Activated naive CD4-positive, alpha-beta T cell treated with anti-CD3 and anti-CD28 coated beads, Interleukin-2, amount 10 ng/mL, durations not matched to agents 7 days and 5 days (primary cell): ENCODE data around the gene ACTN4.

Source experiments
- CTCF ChIA-PET: fragments of 350-600 bp; sonication (Branson Sonifier 250); formaldehyde crosslinking; loops from one replicate; lab custom pipeline; 2021; ENCODE audit warnings: antibody characterized with exemption; lab: Charles Lee
- DNase-seq: peaks from one replicate; pipeline ENCODE4 v3.0.0-alpha.2; 2020
- H3K27ac Mint-ChIP-seq: one replicate; pipeline ENCODE4 v1.8.0; 2021; ENCODE audit warnings: mild to moderate bottlenecking, moderate library complexity, mixed read lengths
- H3K27me3 Mint-ChIP-seq: one replicate; pipeline ENCODE4 v1.8.0; 2021; ENCODE audit warnings: mild to moderate bottlenecking, mixed read lengths
- H3K36me3 Mint-ChIP-seq: one replicate; pipeline ENCODE4 v1.8.0; 2021; ENCODE audit warnings: mixed read lengths
- H3K4me1 Mint-ChIP-seq: one replicate; pipeline ENCODE4 v1.8.0; 2021; ENCODE audit warnings: mixed read lengths
- H3K4me3 Mint-ChIP-seq: one replicate; pipeline ENCODE4 v1.8.0; 2021; ENCODE audit warnings: mild to moderate bottlenecking, moderate library complexity, mixed read lengths
- H3K9me3 Mint-ChIP-seq: one replicate; pipeline ENCODE4 v1.8.0; 2021; ENCODE audit warnings: mixed read lengths

The ACTN4 gene

GRCh38 chr19:38683393-38684077 is 36.1 kb downstream of the ACTN4 start:
- Mint-ChIP-seq H3K9me3 (peaks cover 3% of the 10 kb centered on the region), H3K27me3 (no peaks in the 10 kb centered on the region), H3K27ac (peak overlapping the region; percentile 73), H3K36me3 (peaks cover 45% of the 10 kb centered on the region), H3K4me3 (no peak overlapping the region), H3K4me1 (peaks cover 95% of the 10 kb centered on the region)
- CTCF ChIA-PET: no interaction called here
- DNase-seq: peak; percentile 52

GRCh38 chr19:38684078-38684861 is 36.8 kb downstream of the ACTN4 start:
- DNase-seq: no peak
- H3K27ac Mint-ChIP-seq: peak overlapping the region; percentile 73
- CTCF ChIA-PET: interaction anchor here (0.7 to 1.1 kb wide), 2 partner anchors 12 to 14 kb away, joined by 3 read pairs; no protein-coding TSS in a partner anchor
- H3K4me3 Mint-ChIP-seq: no peak overlapping the region
- H3K36me3 Mint-ChIP-seq: peaks cover 42% of the 10 kb centered on the region
- peaks cover 95% of the 10 kb centered on the region for H3K4me1 Mint-ChIP-seq
- no peaks in the 10 kb centered on the region for H3K27me3 Mint-ChIP-seq
- H3K9me3 Mint-ChIP-seq: peaks cover 3% of the 10 kb centered on the region

- CTCF ChIA-PET: interaction anchor here (0.7 to 1.1 kb wide), 2 partner anchors 11 to 15 kb away, joined by 3 read pairs; no protein-coding TSS in a partner anchor
- peaks cover 37% of the 10 kb centered on the region for H3K36me3 Mint-ChIP-seq
- H3K27ac Mint-ChIP-seq: peak overlapping the region; percentile 73
- peaks cover 91% of the 10 kb centered on the region for H3K4me1 Mint-ChIP-seq
- no peak for DNase-seq
- H3K9me3 Mint-ChIP-seq: peaks cover 3% of the 10 kb centered on the region
- no peak overlapping the region for H3K4me3 Mint-ChIP-seq
- H3K27me3 Mint-ChIP-seq: no peaks in the 10 kb centered on the region
Observed at GRCh38 chr19:38684862-38685665, 37.6 kb downstream of the ACTN4 start.

- CTCF ChIA-PET: interaction anchor here (0.6 to 1.6 kb wide), 4 partner anchors 16 to 242 kb away, joined by 3 read pairs; no protein-coding TSS in a partner anchor
- DNase-seq: no peak
- Mint-ChIP-seq H3K4me3 (no peak overlapping the region), H3K4me1 (peaks cover 86% of the 10 kb centered on the region), H3K27ac (peak overlapping the region; percentile 73), H3K27me3 (no peaks in the 10 kb centered on the region), H3K9me3 (peaks cover 3% of the 10 kb centered on the region), H3K36me3 (peaks cover 40% of the 10 kb centered on the region)
Observed at GRCh38 chr19:38685666-38686529, 38.4 kb downstream of the ACTN4 start.

- Mint-ChIP-seq H3K9me3 (peaks cover 3% of the 10 kb centered on the region), H3K36me3 (peaks cover 36% of the 10 kb centered on the region), H3K27me3 (no peaks in the 10 kb centered on the region), H3K4me1 (peaks cover 81% of the 10 kb centered on the region), H3K4me3 (no peak overlapping the region), H3K27ac (peak overlapping the region; percentile 61)
- CTCF ChIA-PET: interaction anchor here (0.6 to 1.6 kb wide), 3 partner anchors 27 to 242 kb away, joined by 3 read pairs; no protein-coding TSS in a partner anchor
- DNase-seq: peak; percentile 53
Observed at GRCh38 chr19:38686530-38686888, 39.1 kb downstream of the ACTN4 start.

GRCh38 chr19:38687837-38688378 is 40.5 kb downstream of the ACTN4 start:
- no peak for DNase-seq
- Mint-ChIP-seq H3K9me3 (no peaks in the 10 kb centered on the region), H3K4me3 (no peak overlapping the region), H3K27ac (no peak overlapping the region), H3K36me3 (peaks cover 30% of the 10 kb centered on the region), H3K4me1 (peaks cover 82% of the 10 kb centered on the region), H3K27me3 (no peaks in the 10 kb centered on the region)
- CTCF ChIA-PET: interaction anchor here (0.6 kb wide), 1 partner anchor 789 kb away, joined by 4 read pairs; no protein-coding TSS in a partner anchor

GRCh38 chr19:38690146-38690545 is 42.7 kb downstream of the ACTN4 start:
- Mint-ChIP-seq H3K27ac (peak overlapping the region; percentile 20), H3K27me3 (no peaks in the 10 kb centered on the region), H3K36me3 (peaks cover 25% of the 10 kb centered on the region), H3K9me3 (no peaks in the 10 kb centered on the region), H3K4me3 (no peak overlapping the region), H3K4me1 (peaks cover 82% of the 10 kb centered on the region)
- DNase-seq: no peak
- CTCF ChIA-PET: no interaction called here

- Mint-ChIP-seq H3K27ac (no peak overlapping the region), H3K27me3 (no peaks in the 10 kb centered on the region), H3K4me3 (no peak overlapping the region), H3K4me1 (peaks cover 82% of the 10 kb centered on the region), H3K36me3 (peaks cover 31% of the 10 kb centered on the region), H3K9me3 (no peaks in the 10 kb centered on the region)
- CTCF ChIA-PET: no interaction called here
- DNase-seq: no peak
Observed at GRCh38 chr19:38690832-38691231, 43.4 kb downstream of the ACTN4 start.

GRCh38 chr19:38691938-38692457 is 44.5 kb downstream of the ACTN4 start:
- CTCF ChIA-PET: no interaction called here
- no peaks in the 10 kb centered on the region for H3K9me3 Mint-ChIP-seq
- peaks cover 80% of the 10 kb centered on the region for H3K4me1 Mint-ChIP-seq
- no peak overlapping the region for H3K4me3 Mint-ChIP-seq
- no peak for DNase-seq
- H3K27ac Mint-ChIP-seq: no peak overlapping the region
- no peaks in the 10 kb centered on the region for H3K27me3 Mint-ChIP-seq
- H3K36me3 Mint-ChIP-seq: peaks cover 39% of the 10 kb centered on the region

GRCh38 chr19:38692458-38693379 is 45.3 kb downstream of the ACTN4 start:
- CTCF ChIA-PET: no interaction called here

GRCh38 chr19:38693380-38694223 is 46.2 kb downstream of the ACTN4 start:
- peak overlapping the region; percentile 29 for H3K4me3 Mint-ChIP-seq
- DNase-seq: peak; percentile 47
- CTCF ChIA-PET: no interaction called here
- H3K4me1 Mint-ChIP-seq: peaks cover 76% of the 10 kb centered on the region
- peak overlapping the region; percentile 83 for H3K27ac Mint-ChIP-seq
- H3K27me3 Mint-ChIP-seq: no peaks in the 10 kb centered on the region
- peaks cover 41% of the 10 kb centered on the region for H3K36me3 Mint-ChIP-seq
- no peaks in the 10 kb centered on the region for H3K9me3 Mint-ChIP-seq

More at GRCh38 chr19:38692458-38693379, 45.3 kb downstream of the ACTN4 start:
- Mint-ChIP-seq H3K36me3 (peaks cover 36% of the 10 kb centered on the region), H3K4me3 (no peak overlapping the region), H3K9me3 (no peaks in the 10 kb centered on the region), H3K27me3 (no peaks in the 10 kb centered on the region), H3K4me1 (peaks cover 74% of the 10 kb centered on the region), H3K27ac (peak overlapping the region; percentile 83)
- DNase-seq: no peak
